SIG-M5 (cell line): ENCODE measurements around the gene KCNQ1.
"Not testable (repeated sequence)": the region's sequence is repeated elsewhere in the genome, so short reads cannot be mapped to it uniquely, and the experiment has no call there.

Experiments used
- DNase-seq: peaks from one replicate; lab custom pipeline; 2025; lab: John Stamatoyannopoulos, UW

Gene KCNQ1

DNA sequence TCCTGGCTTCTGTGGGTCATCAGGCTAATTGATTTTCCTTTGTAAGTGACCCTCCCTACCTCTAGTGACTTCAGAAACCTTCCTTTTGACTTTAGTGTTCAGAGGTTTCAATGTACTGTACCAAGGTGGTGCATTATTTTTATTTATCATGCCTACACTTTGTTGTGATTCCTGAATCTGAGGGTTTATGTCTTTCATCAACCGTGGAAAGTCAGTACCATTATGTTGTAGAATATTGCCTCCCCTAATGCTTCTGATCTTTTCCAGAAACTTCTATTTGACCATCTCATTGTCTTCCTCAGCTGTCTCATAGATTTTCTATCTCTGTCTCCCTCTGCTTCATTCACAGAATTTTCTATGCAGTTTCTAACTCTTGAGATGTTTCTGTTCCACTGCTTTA, 149.5 kb downstream of the KCNQ1 start:
- no peak for DNase-seq

DNA sequence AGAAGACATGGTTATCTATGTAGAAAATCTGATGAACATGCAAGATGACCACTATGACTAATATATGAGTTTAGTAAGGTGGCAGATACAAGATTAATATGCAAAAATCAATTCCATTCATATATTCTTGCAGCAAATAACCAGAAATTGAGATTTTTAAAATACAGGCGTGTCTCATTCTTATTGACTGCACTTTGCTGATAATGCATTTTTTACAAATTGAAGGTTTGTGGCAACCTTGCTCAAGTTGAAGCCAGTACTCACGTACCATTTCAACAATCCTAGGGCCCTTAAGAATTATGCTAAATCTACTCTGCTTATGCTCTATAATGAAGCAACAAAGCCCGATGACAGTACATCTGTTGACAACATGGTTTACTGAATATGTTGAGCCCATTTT, 150.4 kb downstream of the KCNQ1 start:
- no peak for DNase-seq

DNA sequence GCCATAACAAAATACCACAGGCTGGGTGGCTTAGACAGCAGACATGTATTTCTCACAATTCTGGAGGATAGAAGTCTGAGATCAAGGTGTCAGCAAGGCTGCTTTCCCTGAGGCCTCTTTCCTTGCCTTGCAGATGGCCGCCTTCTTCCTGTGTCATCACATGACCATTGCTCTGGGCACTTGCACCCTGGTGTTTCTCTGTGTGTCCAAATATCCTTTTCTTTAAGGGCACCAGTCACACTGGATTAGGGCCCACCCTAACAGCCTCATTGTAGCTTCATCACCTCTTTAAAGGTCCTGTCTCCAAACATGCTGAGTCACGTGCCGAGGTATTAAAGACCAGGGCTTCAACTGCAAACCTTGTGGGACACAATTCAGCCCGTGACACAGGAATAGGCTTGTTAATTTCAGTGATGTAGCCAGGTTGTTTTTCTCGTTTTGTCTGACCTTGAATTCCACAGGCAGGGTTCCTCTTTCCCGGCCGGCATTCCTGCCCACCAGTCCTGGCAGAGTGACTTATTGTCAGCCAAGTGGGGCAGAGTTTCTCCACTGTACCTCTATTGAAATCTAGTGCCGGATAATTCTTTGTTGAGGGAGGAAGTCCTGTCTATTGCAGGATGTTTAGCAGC, 154.9 kb downstream of the KCNQ1 start:
- no peak for DNase-seq

DNA sequence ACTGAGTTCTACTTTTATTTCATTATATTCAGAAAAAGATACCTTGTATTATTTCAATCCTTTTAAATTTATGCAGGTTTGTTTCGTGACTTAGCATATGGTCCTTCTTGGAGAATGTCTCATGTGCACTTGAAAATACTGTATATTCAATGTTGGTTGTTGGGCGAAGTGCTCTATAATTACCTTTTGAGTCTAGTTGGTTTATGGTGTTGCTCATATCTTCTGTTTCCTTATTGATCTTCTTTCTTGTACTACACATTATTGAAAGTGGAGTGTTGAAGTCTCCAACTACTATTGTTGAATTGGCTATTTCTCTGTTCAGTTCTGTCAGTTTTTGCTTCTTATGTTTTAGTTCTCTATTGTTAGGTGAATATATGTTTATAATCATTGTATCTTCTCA, 164.5 kb downstream of the KCNQ1 start:
- DNase-seq, result no peak

DNA sequence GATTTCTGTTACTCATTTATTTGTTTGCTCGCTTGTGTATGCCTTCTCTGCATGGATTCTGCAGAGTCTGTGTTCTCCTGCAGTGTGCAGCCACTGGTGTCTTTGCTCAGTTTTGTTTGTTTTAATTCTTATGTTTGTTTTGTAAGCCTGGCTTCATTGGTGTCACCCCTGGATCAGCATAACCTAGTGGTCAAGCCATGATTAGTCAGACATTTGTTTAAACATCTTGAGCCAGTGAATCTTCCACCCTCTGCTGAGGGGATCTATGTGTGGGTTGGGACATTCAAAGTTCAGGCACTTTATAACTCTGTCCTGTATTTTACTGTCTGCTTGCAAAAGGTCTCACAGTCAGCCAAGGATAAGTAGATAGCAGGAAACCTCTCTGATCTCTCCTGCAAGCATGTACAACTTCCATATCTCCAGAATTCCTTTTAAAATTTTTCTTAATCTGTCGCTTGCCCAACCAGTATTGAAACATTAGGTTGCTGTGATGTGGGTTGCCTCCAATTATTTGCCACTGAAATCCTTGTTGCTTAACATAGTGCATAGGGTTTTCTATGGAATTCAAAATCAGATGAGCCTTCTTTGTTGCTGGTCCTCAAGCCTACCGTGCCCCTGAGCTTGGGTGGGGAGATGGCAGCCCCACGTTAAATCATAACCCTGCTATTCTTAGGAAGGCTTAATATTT, 168.2 kb downstream of the KCNQ1 start:
- no peak for DNase-seq

DNA sequence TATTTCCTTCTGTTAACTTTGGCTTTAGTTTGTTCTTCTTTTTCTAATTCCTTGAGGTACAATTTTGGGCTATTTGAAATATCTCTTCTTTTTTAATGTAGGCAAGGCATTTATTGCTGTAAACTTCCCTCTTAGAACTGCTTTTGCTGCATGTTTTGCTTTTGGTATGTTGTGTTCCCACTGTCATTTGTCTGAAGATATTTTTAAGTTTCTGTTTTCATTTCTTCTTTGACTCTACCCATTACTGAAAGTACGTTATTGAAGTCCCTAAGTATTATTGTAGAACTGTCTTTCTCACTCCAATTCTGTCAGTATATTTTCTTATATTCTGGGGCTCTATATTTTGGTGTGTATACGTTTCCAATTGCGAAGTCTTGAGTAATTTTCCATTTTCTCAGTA, 177.1 kb downstream of the KCNQ1 start:
- no peak for DNase-seq

DNA sequence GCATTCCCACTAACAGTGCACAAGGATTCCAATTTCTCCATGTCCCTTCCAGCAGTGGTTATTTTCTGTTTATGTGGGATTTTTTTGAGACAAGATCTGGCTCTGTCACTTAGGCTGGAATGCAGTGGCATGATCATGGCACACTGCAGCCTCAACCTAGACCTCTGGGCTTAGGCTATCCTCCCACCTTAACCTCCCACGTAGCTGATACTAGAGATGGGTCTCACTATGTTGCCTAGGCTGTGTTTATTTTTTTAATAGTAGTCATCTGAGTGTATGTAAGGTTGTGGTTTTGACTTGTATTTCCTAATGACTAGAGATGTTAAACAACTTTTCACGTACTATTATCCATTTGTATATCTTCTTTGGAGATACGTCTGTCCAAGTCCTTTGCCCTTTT, 180.4 kb downstream of the KCNQ1 start:
- DNase-seq, result no peak

DNA sequence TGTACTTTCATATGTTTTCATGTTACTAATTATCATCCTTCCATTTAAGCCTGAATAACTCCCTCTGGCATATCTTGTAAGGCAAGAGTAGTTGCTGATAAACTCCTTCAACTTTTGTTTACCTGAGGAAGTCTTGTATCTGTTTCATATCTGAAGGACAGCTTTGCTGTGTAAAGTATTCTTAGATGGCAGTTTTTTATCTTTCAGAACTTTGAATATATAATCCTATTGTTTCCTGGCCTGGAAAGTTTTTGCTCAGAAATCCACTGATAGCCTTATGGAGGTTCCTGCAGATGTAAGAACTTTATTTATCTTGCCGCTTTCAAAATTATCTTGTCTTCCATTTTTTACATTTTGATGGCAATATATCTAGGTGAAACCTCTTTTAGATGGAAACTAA, 185.9 kb downstream of the KCNQ1 start:
- no peak for DNase-seq

DNA sequence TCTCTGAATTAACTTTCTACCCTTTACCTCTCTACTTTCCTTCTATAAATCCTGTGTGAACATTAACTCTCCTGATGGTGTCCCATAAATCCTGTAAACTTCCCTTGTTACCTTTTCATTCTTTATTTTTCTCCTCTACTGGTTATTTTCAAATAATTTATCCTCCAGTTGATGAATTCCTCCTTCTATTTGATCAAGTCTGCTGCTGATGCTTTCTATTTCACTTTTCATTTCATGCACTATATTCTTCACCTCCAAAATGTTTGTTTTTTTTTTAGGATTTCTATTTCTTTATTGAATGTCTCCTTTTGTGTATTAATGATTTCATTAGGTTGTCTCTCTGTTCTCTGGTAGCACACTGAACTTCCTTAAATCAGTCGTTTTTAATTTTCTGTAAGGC, 186.4 kb downstream of the KCNQ1 start:
- no peak for DNase-seq

DNA sequence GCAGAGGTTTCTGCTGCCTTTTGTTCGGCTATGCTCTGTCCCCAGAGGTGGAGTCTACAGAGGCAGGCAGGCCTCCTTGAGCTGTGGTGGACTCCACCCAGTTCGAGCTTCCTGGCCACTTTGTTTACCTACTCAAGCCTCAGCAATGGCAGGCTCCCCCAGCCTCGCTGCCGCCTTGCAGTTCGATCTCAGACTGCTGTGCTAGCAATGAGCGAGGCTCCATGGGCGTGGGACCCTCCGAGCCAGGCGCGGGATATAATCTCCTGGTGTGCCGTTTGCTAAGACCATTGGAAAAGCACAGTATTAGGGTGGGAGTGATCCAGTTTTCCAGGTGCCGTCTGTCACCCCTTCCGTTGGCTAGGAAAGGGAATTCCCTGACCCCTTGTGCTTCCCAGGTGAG, 195.0 kb downstream of the KCNQ1 start:
- DNase-seq, result not testable (repeated sequence)

DNA sequence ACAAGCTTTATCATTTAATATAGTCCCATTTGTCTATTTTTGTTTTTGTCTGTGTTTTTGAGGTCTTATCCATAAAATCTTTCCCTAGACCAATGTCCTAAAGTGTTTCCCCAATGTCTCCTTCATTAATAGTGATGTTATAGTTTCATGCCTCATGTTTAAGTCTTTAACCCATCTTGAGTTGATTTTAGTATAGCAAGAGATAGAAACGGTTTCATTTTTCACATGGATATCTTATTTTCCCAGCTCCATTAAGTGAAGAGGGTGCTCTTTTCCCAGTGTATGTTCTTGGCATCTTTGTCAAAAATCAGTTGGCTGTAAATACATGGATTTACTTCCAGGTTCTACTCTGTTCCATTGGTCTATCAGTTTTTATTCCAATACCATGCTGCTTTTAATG, 196.8 kb downstream of the KCNQ1 start:
- DNase-seq, result no peak

DNA sequence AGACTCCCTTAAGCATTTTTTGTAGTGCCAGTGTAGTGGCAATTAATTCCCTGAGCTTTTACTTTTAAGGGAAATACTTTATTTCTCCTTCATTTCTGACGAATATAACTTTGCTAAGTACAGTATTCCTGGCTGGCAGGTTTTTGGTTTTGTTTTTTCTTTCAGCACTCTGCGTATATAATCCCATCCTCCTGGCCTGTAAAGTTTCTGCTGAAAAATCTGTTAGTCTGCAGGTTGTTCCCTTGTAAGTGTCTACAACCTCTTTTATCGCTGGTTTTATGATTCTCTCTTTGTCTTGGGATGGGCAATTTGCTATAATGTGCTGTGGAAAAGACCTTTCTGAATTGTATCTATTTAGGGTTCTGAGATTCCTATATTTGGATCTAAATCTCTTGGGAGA, 198.9 kb downstream of the KCNQ1 start:
- no peak for DNase-seq

DNA sequence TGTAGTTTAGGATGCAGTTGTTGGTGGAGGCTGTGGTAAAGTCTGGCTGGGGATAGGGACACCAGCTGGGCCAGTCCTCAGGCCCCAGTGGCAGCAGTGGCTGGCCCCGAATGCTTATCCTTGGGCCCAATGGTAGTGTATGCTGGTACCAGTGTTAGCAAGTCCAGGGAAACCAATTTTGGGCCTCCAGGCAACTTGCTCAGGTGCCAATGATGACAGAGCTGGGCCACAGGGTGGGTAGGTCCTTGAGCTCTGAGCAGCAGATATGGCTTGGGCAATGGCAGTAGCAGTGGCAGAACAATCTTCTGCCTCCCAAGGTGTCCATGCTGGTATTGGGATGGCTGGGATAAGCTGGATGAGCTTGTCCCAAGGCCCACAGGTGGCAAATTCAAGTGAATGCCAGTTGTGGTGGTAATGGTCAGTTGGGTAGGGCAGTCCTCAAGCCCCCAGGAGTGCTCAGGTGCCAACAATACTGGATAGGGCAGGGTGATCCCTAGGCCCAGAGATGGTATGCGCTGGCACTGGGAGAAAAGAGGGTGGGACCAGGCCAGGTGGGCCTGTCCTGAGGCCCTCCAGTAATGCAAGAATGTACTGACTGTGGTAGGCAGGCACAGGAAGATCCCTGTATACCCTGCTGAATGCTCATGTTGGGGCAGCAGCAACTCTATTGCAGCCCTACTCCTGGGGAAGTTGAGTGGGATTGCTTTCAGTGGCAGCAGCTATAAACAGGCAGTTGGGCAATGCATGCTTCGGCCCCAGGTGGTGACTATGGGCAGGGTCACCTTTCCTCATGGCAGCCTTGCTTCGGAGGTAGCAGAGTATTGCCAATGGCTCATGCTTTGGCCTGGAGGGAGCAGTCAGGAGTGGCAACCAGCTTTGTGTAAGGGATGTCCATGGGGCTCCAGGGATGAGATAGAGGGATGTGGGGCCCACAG, 200.3 kb downstream of the KCNQ1 start:
- DNase-seq, result no peak

DNA sequence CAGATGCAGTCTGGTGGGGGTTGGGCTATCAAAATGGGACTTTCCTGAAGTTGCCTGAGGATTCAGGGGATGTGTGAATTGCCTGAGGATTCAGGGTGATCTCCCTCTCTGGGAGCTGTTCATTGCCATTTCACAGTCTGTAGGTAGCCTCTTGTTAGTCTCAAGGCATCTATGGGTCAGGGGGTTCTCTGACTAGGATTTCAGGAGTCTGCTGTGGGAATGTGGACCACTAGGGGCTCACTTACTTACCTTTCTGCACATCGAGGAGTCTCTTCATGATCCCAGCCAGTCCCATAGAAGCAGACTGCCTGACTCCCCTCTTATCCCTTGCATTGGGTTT, 200.9 kb downstream of the KCNQ1 start:
- no peak for DNase-seq

DNA sequence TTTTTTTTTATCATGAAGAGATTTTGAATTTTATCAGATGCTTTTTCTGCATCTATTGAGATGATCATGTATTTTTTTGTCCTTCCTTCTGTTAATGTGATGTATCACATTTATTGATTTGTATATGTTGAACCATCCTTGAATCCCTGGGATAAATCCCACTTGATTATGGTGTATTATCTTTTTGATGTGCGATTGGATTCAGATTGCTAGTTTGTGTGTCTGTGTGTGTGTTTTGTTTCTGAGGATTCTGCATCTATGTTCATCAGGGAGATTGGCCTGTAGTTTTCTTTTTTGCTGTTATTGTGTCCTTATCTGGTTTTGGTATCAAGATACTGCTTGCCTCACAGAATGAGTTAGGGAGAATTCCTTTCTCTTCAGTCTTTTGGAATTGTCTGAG, 202.4 kb downstream of the KCNQ1 start:
- DNase-seq, result no peak

DNA sequence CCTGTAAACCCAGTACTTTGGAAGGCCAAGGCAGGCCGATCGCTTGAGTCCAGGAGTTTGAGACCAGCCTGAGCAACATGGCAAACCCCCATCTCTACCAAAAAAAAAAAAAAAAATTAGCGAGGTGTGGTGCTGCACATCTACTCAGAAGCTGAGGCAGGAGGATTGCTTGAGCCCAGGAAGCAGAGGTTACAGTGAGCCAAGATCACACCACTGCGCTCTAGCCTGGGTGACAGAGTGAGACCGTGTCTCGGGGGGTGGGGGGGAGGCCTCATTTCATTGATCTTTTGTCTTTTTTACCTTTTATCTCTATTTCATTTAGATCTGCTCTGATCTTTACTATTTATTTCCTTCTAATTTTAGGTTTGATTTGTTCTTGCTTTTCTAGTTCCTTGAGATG, 203.1 kb downstream of the KCNQ1 start:
- no peak for DNase-seq

DNA sequence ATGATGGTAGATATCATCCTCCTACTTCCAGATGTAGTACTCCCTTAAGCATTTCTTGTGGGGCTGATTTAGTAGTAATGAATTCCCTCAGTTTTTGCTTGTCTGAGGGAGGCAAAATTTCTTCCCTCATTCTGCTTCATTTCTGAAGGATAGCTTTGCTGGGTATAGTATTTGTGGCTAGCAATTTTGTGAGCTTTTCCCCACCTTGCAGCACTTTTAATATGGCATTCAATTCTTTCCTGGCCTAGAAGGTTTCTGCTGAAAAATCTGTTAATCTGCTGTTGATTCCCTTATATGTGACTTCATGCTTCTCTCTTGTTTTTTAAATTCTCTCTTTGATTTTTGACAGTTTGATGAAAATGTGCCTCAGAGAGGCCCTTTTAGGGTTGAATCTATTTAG, 204.6 kb downstream of the KCNQ1 start:
- no peak for DNase-seq

DNA sequence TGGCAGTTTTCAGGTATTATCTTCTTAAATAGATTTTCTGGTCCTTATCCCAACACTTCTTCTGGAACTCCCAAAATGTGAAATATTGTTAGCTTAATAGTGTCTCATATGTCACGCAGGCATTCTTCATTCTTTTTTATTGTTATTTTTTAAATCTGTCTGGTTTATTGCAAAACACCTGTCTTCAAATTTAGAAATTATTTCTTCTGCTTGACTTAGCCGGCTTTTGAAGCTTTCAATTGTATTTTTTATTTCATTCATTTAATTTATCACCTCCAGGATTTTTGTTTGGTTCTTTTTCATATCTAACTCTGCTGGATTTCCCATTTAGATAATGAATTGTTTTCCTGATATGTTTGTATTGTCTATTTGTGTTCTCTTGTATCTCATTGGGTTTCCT, 205.0 kb downstream of the KCNQ1 start:
- no peak for DNase-seq

DNA sequence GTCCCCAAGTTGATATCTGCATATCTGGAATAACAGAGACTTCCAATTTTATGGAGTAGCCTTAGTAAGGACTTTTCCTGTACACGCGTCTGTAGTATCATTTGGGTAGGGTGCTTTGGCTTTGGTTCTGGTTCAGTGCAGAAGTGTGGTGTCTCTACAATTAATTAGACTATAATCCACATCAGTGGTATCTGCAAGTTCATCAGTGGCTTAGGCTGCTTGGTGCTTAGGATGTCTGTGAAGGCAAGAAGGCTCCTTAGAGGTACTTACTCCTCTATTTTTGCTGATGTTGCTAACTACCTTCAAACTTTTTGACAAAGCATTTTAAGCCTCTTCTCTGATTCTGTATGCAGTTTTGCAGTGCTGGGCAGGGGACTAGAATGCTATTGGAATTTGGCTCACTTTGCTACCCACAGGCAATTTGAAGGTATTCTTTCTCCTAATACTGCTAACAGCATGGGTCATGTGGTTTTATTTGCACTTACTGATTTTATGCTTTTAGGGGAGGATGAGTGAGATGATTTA, 205.6 kb downstream of the KCNQ1 start:
- no peak for DNase-seq

DNA sequence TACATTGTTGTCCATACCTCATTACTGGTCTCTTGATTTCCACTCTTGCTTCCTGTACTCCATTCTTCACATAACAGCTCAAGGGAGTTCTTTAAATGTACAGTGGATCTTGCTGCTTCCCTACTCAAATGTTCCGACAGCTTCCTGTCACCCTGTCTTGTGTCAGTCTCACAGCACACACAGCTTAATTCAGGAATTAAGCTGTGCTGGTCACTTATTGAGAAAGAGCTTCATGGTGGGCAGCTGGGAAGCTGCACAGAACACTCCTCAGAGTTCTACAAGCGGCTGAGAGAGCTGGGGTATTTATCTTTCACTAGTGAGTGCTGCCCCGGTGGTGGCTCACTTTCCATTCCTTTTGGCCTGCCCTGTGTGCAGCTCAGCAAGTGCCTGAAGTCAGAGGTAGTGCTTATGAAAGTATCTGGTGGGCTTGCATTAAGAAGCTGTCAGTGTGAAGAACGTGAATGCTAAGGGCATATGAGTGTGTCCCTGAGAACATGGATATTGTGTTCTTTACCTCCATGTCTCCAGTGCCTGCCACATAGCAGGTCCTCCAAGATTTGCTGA, 206.3 kb downstream of the KCNQ1 start:
- DNase-seq, result no peak

DNA sequence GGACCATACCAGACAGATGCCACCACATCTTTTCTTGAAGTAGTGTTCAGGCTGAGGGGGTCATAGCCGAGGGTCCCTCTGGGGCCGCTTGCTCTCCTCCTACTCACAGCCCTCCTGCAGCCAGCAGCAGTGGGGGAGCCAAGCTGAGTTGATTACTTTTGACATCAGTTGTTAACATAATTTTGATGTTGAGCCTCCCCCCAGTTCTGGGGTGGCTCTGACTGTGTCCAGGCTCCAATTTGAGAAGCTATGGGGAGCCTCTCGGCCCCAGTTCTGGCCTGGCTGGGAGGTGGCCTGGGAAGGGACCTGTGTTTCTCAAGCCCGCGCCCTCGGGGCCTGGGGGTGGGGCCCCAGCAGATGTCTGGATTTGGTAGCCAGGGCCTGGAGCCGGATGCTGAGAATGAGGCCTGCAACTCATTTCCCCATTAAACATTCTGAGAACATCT, 207.0 kb downstream of the KCNQ1 start:
- no peak for DNase-seq

DNA sequence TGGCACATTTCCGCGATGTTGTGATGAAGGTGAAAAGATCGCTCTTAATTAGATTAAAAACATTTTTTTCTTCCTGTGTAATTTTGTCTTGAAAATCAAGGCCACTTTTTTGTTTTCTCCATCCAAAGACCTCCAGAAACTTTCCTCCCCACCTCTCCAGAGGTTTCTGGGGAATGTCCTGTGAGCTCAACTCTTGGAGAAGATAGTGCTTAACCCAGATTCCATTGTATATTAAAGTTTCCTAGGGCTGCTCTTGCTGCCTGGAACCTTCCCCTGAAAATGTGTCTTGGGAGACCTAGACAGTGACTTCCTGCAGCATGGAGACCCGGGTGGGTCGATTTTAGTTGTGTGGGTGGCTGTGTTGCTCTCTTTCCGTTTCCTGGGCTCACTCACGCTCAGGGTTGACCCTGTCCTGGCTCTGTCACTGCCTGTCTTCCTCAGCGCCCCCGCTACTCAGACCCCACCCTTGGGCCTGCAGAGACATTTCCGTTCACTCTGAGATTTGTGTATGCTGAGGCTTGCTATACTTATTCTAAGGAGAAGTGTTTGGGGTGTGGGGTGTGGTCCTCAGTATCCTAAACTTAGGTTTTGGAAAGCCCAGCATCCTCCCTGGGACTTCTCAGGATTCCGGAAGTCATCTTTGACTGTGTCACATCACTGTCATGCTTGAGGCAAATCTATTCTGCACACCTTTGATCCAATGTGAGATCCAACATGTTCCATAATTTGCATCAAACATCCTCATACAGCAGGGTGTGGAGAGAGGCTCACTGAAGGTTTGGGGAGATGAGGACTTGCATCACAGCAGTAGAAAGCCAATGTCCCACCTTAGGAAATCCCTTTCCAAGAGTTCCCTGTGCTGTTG, 207.8 kb downstream of the KCNQ1 start:
- DNase-seq, result no peak
